Body of pancreas (tissue), 4 donors: ENCODE measurements around the gene MZT2B.
"Not testable (repeated sequence)": the region's sequence is repeated elsewhere in the genome, so short reads cannot be mapped to it uniquely, and the experiment has no call there.

Source experiments
- POLR2A ChIP-seq, 3 donors: fragments of 450-650 bp; IDR thresholded peaks; one replicate each; pipeline ENCODE4 v1.6.1; 2016; ENCODE audit warnings: antibody characterized with exemption in 3 of 3, mild to moderate bottlenecking in 2 of 3
- TF ChIP-seq, protein P1 (sequence below), 7 experiments: fragments of 450-650 bp in 4 of 7; fragments of 200-600 bp in 3 of 7; sonication (generic) in 3 of 7; IDR thresholded peaks; one replicate each; pipeline ENCODE4 v1.5.1; 2016 to 2019; ENCODE audit warnings: antibody characterized with exemption in 7 of 7

DNA sequence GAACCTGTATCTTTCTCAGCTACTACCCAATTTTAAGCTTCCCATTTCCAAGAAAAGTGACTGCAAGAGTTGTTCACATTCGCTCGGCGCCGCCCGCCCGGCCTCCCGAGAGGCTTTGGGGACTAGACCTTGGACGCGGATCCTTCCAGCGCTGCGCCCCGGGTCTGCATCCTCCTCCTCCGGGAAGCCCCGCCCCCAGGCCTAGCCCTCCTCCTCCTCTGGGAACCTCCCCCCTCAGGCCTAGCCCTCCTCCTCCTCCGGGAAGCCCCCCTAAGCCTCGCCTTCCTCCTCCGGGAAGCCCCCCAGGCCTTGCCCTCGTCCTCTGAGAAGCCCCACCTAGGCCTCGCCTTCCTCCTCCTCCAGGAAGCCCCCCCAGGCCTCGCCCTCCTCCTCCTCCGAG lies 45.9 kb downstream of the MZT2B start:
- TF ChIP-seq, protein P1, sequence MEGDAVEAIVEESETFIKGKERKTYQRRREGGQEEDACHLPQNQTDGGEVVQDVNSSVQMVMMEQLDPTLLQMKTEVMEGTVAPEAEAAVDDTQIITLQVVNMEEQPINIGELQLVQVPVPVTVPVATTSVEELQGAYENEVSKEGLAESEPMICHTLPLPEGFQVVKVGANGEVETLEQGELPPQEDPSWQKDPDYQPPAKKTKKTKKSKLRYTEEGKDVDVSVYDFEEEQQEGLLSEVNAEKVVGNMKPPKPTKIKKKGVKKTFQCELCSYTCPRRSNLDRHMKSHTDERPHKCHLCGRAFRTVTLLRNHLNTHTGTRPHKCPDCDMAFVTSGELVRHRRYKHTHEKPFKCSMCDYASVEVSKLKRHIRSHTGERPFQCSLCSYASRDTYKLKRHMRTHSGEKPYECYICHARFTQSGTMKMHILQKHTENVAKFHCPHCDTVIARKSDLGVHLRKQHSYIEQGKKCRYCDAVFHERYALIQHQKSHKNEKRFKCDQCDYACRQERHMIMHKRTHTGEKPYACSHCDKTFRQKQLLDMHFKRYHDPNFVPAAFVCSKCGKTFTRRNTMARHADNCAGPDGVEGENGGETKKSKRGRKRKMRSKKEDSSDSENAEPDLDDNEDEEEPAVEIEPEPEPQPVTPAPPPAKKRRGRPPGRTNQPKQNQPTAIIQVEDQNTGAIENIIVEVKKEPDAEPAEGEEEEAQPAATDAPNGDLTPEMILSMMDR (IDR thresholded peaks at IDR 0.05): not testable (repeated sequence)
- not testable (repeated sequence) for TF ChIP-seq POLR2A (IDR thresholded peaks at IDR 0.05)
